B cell (primary cell): Measurements from ENCODE around the gene TRPM2. TPM values are rescaled to one million over a fixed set of nuclear protein-coding genes. Genes with fewer than 3 reads are reported as not detected.

Source experiments
- ATAC-seq: fragments of 200-7000 bp; cut with Tn5 transposase; one replicate; pipeline ENCODE4 v1.10.0; 2021; ENCODE audit warnings: low read depth, mild to moderate bottlenecking, moderate number of reproducible peaks, moderate library complexity
- CTCF ChIA-PET: fragments of 350-600 bp; sonication (Branson Sonifier 250); formaldehyde crosslinking; loops from one replicate; lab custom pipeline; 2021; ENCODE audit warnings: antibody characterized with exemption, inconsistent platforms; lab: Charles Lee
- POLR2A ChIA-PET: fragments of 350-600 bp; sonication (Branson Sonifier 250); formaldehyde crosslinking; loops from one replicate; lab custom pipeline; 2021; ENCODE audit warnings: antibody characterized with exemption; lab: Charles Lee
- DNase-seq: peaks from one replicate; pipeline ENCODE4 v3.0.0; 2013
- H2AFZ ChIP-seq: 2 replicates; pipeline ENCODE4 v1.6.1; 2012; ENCODE audit warnings: mild to moderate bottlenecking, low read depth, low read length; ENCODE audit not compliant: insufficient read depth, poor library complexity, severe bottlenecking
- H3K27ac ChIP-seq, 2 donors: 1 replicate in 1 of 2; 2 replicates in 1 of 2; pipeline ENCODE4 v1.5.1; 2012 to 2013; ENCODE audit warnings: low read length in 2 of 2, mild to moderate bottlenecking in 2 of 2, moderate library complexity in 1 of 2
- H3K27me3 ChIP-seq, 4 experiments: fragments of 200-600 bp in 1 of 4; sonication (generic) in 1 of 4; replicated peaks in 1 of 4; 1 replicate in 2 of 4; 2 replicates in 2 of 4; pipeline versions ENCODE4 v1.6.1 to v1.7.0; 2013 to 2016; ENCODE audit warnings: low read length in 3 of 4, mild to moderate bottlenecking in 2 of 4, mixed read lengths in 1 of 4, moderate library complexity in 1 of 4; ENCODE audit not compliant: insufficient read depth in 4 of 4, control insufficient read depth in 3 of 4; ENCODE audit errors: control extremely low read depth in 1 of 4
- H3K36me3 ChIP-seq, 2 experiments: replicated peaks in 1 of 2; 1 replicate in 1 of 2; 2 replicates in 1 of 2; pipeline versions ENCODE4 v1.6.1 to v1.7.1; 2013; ENCODE audit warnings: low read length in 1 of 2; ENCODE audit not compliant: insufficient read depth in 2 of 2, control insufficient read depth in 1 of 2; ENCODE audit errors: control extremely low read depth in 1 of 2, extremely low read depth in 1 of 2
- H3K4me1 ChIP-seq, 2 donors: fragments of 200-600 bp in 1 of 2; sonication (generic) in 1 of 2; 1 replicate in 1 of 2; 2 replicates in 1 of 2; pipeline versions ENCODE4 v1.5.1 to v1.6.1; 2013 to 2017; ENCODE audit warnings: low read length in 2 of 2; ENCODE audit not compliant: control insufficient read depth in 2 of 2, insufficient read depth in 2 of 2
- H3K4me2 ChIP-seq: replicated peaks from 2 replicates; pipeline ENCODE3; 2012; ENCODE audit warnings: mild to moderate bottlenecking, low read depth, low read length; ENCODE audit not compliant: poor library complexity, severe bottlenecking
- H3K4me3 ChIP-seq, 5 experiments: fragments of 200-600 bp in 1 of 5; sonication (generic) in 1 of 5; 1 replicate in 3 of 5; 2 replicates in 2 of 5; pipeline versions ENCODE4 v1.5.1 to v1.7.0; 2011 to 2016; ENCODE audit warnings: low read length in 4 of 5, mild to moderate bottlenecking in 4 of 5, low read depth in 2 of 5, control low read depth in 1 of 5, moderate library complexity in 1 of 5; ENCODE audit not compliant: insufficient read depth in 1 of 5; ENCODE audit errors: control extremely low read depth in 1 of 5, extremely low read depth in 1 of 5
- H3K79me2 ChIP-seq: fragments of 200-600 bp; sonication (generic); one replicate; pipeline ENCODE4 v1.6.0; 2016; ENCODE audit warnings: low read length; ENCODE audit not compliant: control insufficient read depth, insufficient read depth
- H3K9ac ChIP-seq: fragments of 200-600 bp; sonication (generic); 2 replicates; pipeline ENCODE4 v1.6.1; 2017; ENCODE audit warnings: mild to moderate bottlenecking, low read length, moderate library complexity
- H3K9me3 ChIP-seq, 3 donors: one replicate each; pipeline versions ENCODE4 v1.6.1 to v1.7.1; 2013; ENCODE audit warnings: low read length in 2 of 3; ENCODE audit not compliant: control insufficient read depth in 2 of 3, insufficient read depth in 1 of 3; ENCODE audit errors: control extremely low read depth in 1 of 3
- H4K20me1 ChIP-seq: 2 replicates; pipeline ENCODE4 v1.6.0; 2012; ENCODE audit warnings: mild to moderate bottlenecking, low read length; ENCODE audit not compliant: insufficient read depth, control insufficient read depth, poor library complexity, severe bottlenecking
- H3K27ac Mint-ChIP-seq: one replicate; pipeline ENCODE4 v1.8.0; 2021; ENCODE audit warnings: mixed read lengths
- H3K27me3 Mint-ChIP-seq: one replicate; pipeline ENCODE4 v1.8.0; 2021; ENCODE audit warnings: mixed read lengths
- H3K4me1 Mint-ChIP-seq: one replicate; pipeline ENCODE4 v1.8.0; 2021; ENCODE audit warnings: mixed read lengths
- H3K4me3 Mint-ChIP-seq: one replicate; pipeline ENCODE4 v1.8.0; 2021; ENCODE audit warnings: mixed read lengths
- H3K9me3 Mint-ChIP-seq: one replicate; pipeline ENCODE4 v1.8.0; 2022; ENCODE audit warnings: mixed read lengths; ENCODE audit not compliant: insufficient read depth
- CTCF ChIP-seq: fragments of 200-600 bp; IDR thresholded peaks from one replicate; pipeline ENCODE4 v1.8.0; 2022; ENCODE audit warnings: antibody characterized with exemption, mild to moderate bottlenecking
- EZH2 ChIP-seq: IDR thresholded peaks from 2 replicates; pipeline ENCODE4 v1.6.1; 2012; ENCODE audit warnings: borderline replicate concordance, low read depth, mild to moderate bottlenecking, moderate library complexity, low read length; ENCODE audit not compliant: insufficient read depth, poor library complexity, severe bottlenecking
- WGBS: methylation state at CpG from one replicate; pipeline ENCODE4 v1.1.5; 2013; ENCODE audit warnings: missing lambda C conversion rate; ENCODE audit not compliant: insufficient coverage; 5-methylcytosine and 5-hydroxymethylcytosine counted together
- intact Hi-C: fragments of 100-400 bp; cut with micrococcal nuclease; formaldehyde crosslinking; loops from one replicate; pipeline ENCODE4 v1.10.0; 2022
- polyA plus RNA-seq: library from polyadenylated mRNA; depleted of rRNA; stranded (reverse); fragments of >200 nt; gene quantifications from 2 replicates; pipeline ENCODE4 v1.2.3, GENCODE V29; 2012
- total RNA-seq, 2 donors: library from RNA; stranded (reverse); fragments of 120-200 nt in 1 of 2; gene quantifications; 1 replicate in 1 of 2; 2 replicates in 1 of 2; pipeline versions ENCODE4 v1.2.3 to v1.2.4, GENCODE V29; 2013 to 2022

TRPM2 gene
- total and polyA plus RNA-seq, 2 donors (not counting 1 experiment from before 2014, with no cell fraction given), result 1.6 to 8.4 TPM

- Histone ChIP-seq H3K9ac (no peak overlapping the region), H3K4me3 (no peak overlapping the region), H3K27ac (peak overlapping the region in 1 of 2 donors; percentile 59), H3K27me3 (no peaks in the 10 kb centered on the region), H3K79me2 (peaks cover 87% of the 10 kb centered on the region), H2AFZ (no peak overlapping the region), H3K36me3 (peaks cover 0 to 25% of the 10 kb centered on the region in 2 experiments), H3K4me1 (peaks cover 38 to 51% of the 10 kb centered on the region in 2 donors), H3K4me2 (peak overlapping the region; percentile 40), H4K20me1 (peaks cover 84% of the 10 kb centered on the region), H3K9me3 (no peaks in the 10 kb centered on the region)
- H3K9me3 Mint-ChIP-seq, result no peaks in the 10 kb centered on the region
- intact Hi-C loops, result loop anchor here (10.0 kb wide), 1 partner anchor 289 kb away; the partner anchor contains the start of gene TRAPPC10
- ChIA-PET CTCF (interaction anchor here (1.1 to 2.6 kb wide), 4 partner anchors 9 to 290 kb away, joined by 3 to 10 read pairs (median 6); no protein-coding TSS in a partner anchor), POLR2A (interaction anchor here (0.6 to 0.7 kb wide), 2 partner anchors 26 to 293 kb away, joined by 3 to 9 read pairs; no protein-coding TSS in a partner anchor)
- ATAC-seq, result no peak
- no peak for TF ChIP-seq CTCF
- no peak for TF ChIP-seq EZH2
- H3K27ac Mint-ChIP-seq, result peak overlapping the region; percentile 86
- no peak overlapping the region for H3K4me3 Mint-ChIP-seq
- WGBS, result 98% methylated on average over 10 of the region's 16 CpGs
- no peak for DNase-seq
- no peaks in the 10 kb centered on the region for H3K27me3 Mint-ChIP-seq
- H3K4me1 Mint-ChIP-seq, result peaks cover 44% of the 10 kb centered on the region
Measured at GRCh38 chr21:44304011-44304616, 49.3 kb upstream of the TRPM2 start.

- Histone ChIP-seq H3K9me3 (no peaks in the 10 kb centered on the region), H4K20me1 (peaks cover 92% of the 10 kb centered on the region), H3K4me3 (no peak overlapping the region), H3K4me1 (peaks cover 35 to 47% of the 10 kb centered on the region in 2 donors), H3K27me3 (no peaks in the 10 kb centered on the region), H3K79me2 (peaks cover 95% of the 10 kb centered on the region), H3K9ac (no peak overlapping the region), H3K27ac (no peak overlapping the region), H3K4me2 (peak overlapping the region; percentile 40), H2AFZ (no peak overlapping the region), H3K36me3 (peaks cover 0 to 30% of the 10 kb centered on the region in 2 experiments)
- H3K27ac Mint-ChIP-seq, result peak overlapping the region; percentile 87
- 97% methylated on average over 4 of the region's 8 CpGs for WGBS
- ATAC-seq (peak; percentile 32), DNase-seq (peak; percentile 69)
- H3K27me3 Mint-ChIP-seq, result no peaks in the 10 kb centered on the region
- POLR2A ChIA-PET, result no interaction called here
- peaks cover 40% of the 10 kb centered on the region for H3K4me1 Mint-ChIP-seq
- no peak for TF ChIP-seq EZH2
- TF ChIP-seq CTCF, result peak; percentile 65
- peak overlapping the region; percentile 29 for H3K4me3 Mint-ChIP-seq
- CTCF ChIA-PET, result interaction anchor here (1.0 to 2.6 kb wide), 4 partner anchors 10 to 291 kb away, joined by 3 to 10 read pairs (median 5); no protein-coding TSS in a partner anchor
- no peaks in the 10 kb centered on the region for H3K9me3 Mint-ChIP-seq
- intact Hi-C loops, result loop anchor here (10.0 kb wide), 1 partner anchor 290 kb away; the partner anchor contains the start of gene TRAPPC10
Measured at GRCh38 chr21:44304877-44305293, 48.5 kb upstream of the TRPM2 start.
